Measurements from ENCODE around the gene PCSK9.

Gene PCSK9

GRCh38 chr1:55062801-55063576, 23.6 kb downstream of the PCSK9 start:
- no peak for DNase-seq
- no peak for TF ChIP-seq POLR2A (IDR thresholded peaks at IDR 0.05; ENCODE audit: low read length)

GRCh38 chr1:55063577-55063942, 24.2 kb downstream of the PCSK9 start:
- no peak for DNase-seq
- TF ChIP-seq POLR2A (IDR thresholded peaks at IDR 0.05; ENCODE audit: low read length) (no peak), GATA1 (IDR thresholded peaks at IDR 0.05; ENCODE audit: low read depth, low read length) (no peak)

- TF ChIP-seq GATA1 (IDR thresholded peaks at IDR 0.05; ENCODE audit: low read depth, low read length) (no peak), POLR2A (IDR thresholded peaks at IDR 0.05; ENCODE audit: low read length) (no peak)
- no peak for DNase-seq
These were observed 24.8 kb downstream of the PCSK9 start for GRCh38 chr1:55064071-55064581.

GRCh38 chr1:55064861-55065263, 25.5 kb downstream of the PCSK9 start:
- no peak for TF ChIP-seq GATA1 (IDR thresholded peaks at IDR 0.05; ENCODE audit: low read depth, low read length)
- TF ChIP-seq POLR2A (IDR thresholded peaks at IDR 0.05; ENCODE audit: low read length): no peak
- DNase-seq: no peak

GRCh38 chr1:55065648-55066047, 26.3 kb downstream of the PCSK9 start:
- DNase-seq: no peak
- TF ChIP-seq POLR2A (IDR thresholded peaks at IDR 0.05; ENCODE audit: low read length) (no peak), GATA1 (IDR thresholded peaks at IDR 0.05; ENCODE audit: low read depth, low read length) (no peak)

GRCh38 chr1:55067022-55067778, 27.9 kb downstream of the PCSK9 start:
- no peak for TF ChIP-seq POLR2A (IDR thresholded peaks at IDR 0.05; ENCODE audit: low read length)
- TF ChIP-seq GATA1 (IDR thresholded peaks at IDR 0.05; ENCODE audit: low read depth, low read length): no peak
- DNase-seq: no peak

- no peak for DNase-seq
- TF ChIP-seq GATA1 (IDR thresholded peaks at IDR 0.05; ENCODE audit: low read depth, low read length) (no peak), POLR2A (IDR thresholded peaks at IDR 0.05; ENCODE audit: low read length) (no peak)
These were observed 28.6 kb downstream of the PCSK9 start for GRCh38 chr1:55067914-55068313.

GRCh38 chr1:55068638-55069037, 29.3 kb downstream of the PCSK9 start:
- no peak for TF ChIP-seq POLR2A (IDR thresholded peaks at IDR 0.05; ENCODE audit: low read length)
- TF ChIP-seq GATA1 (IDR thresholded peaks at IDR 0.05; ENCODE audit: low read depth, low read length): no peak
- no peak for DNase-seq

- TF ChIP-seq GATA1 (IDR thresholded peaks at IDR 0.05; ENCODE audit: low read depth, low read length) (no peak), POLR2A (IDR thresholded peaks at IDR 0.05; ENCODE audit: low read length) (no peak)
- no peak for DNase-seq
These were observed 29.9 kb downstream of the PCSK9 start for GRCh38 chr1:55069280-55069679.

- TF ChIP-seq POLR2A (IDR thresholded peaks at IDR 0.05; ENCODE audit: low read length): no peak
- no peak for TF ChIP-seq GATA1 (IDR thresholded peaks at IDR 0.05; ENCODE audit: low read depth, low read length)
- no peak for DNase-seq
These were observed 31.2 kb downstream of the PCSK9 start for GRCh38 chr1:55070293-55071164.

GRCh38 chr1:55071477-55071876, 32.1 kb downstream of the PCSK9 start:
- peak; percentile 20 to 40 for DNase-seq
- TF ChIP-seq GATA1 (IDR thresholded peaks at IDR 0.05; ENCODE audit: low read depth, low read length) (no peak), POLR2A (IDR thresholded peaks at IDR 0.05; ENCODE audit: low read length) (no peak)

GRCh38 chr1:55073187-55073916, 34.0 kb downstream of the PCSK9 start:
- no peak for DNase-seq
- TF ChIP-seq POLR2A (IDR thresholded peaks at IDR 0.05; ENCODE audit: low read length) (no peak), GATA1 (IDR thresholded peaks at IDR 0.05; ENCODE audit: low read depth, low read length) (no peak)

- TF ChIP-seq POLR2A (IDR thresholded peaks at IDR 0.05; ENCODE audit: low read length) (no peak), GATA1 (IDR thresholded peaks at IDR 0.05; ENCODE audit: low read depth, low read length) (no peak)
- DNase-seq: no peak
These were observed 35.1 kb downstream of the PCSK9 start for GRCh38 chr1:55074455-55074854.

Data from erythroblast (primary cell).